ENCODE measurements around the gene CLEC2L. TPM values are rescaled to one million over a fixed set of nuclear protein-coding genes. Genes with fewer than 3 reads are reported as not detected.

The CLEC2L gene
- total and polyA plus RNA-seq, 4 donors = 0.05 TPM; not detected in 3

DNA sequence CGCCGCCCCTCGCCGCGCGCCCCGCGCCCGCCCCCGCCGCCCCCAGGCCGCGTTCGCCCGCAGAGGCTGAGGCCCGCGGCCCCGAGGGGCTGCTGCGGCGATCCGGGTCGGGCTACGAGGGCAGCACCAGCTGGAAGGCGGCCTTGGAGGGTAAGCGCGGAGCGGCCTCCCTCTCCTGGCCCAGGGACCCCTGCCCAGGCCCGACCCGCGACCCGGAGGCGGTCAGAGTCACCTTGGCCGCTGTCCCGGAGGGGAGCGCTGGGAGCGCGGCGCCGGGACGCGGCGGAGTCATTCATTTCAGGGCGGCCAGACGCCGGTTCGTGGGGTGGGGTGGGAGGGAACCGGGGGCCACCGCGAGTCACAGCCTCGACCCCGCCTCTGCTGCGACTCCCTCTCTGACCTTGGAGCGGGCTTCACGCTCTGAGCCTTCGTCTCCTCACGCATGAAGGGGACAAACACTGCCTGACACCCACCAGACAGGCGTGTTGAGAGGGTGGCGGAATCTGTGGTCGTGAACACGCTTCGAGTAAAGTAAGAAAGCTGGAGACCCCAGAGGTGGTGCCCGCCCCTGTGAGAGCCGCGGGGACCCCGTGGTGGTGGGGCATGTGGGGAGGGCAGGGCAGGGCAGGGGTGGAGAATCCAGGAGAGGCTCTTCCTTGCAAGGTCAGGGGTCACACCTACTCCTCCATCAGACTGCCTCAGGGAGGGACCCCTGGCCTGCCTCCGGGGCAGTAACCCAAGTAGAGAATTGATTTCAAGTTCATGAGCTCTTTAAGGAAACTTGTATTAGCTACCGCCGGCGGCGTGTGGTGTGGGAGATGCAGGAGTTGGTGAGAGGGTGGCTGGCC, 707 bp downstream of the CLEC2L start:
- no peak overlapping the region for H3K27ac ChIP-seq (ENCODE audit: low read depth in 1 of 2, low read length in 2 of 2)
- H3K4me3 ChIP-seq (ENCODE audit: low read depth in 1 of 3, low read length in 3 of 3) = peak overlapping the region in 1 of 3 donors; percentile 36
- no peak overlapping the region for H3K9ac ChIP-seq (ENCODE audit: low read depth in 1 of 2, low read length in 2 of 2)
- H3K4me1 ChIP-seq (ENCODE audit: control insufficient read depth in 4 of 4, insufficient read depth in 4 of 4, low read length in 3 of 4) = peaks cover 0 to 2% (median 0%) of the 10 kb centered on the region in 4 donors
- H3K36me3 ChIP-seq (ENCODE audit: control insufficient read depth in 4 of 4, insufficient read depth in 3 of 4, low read depth in 1 of 4, low read length in 3 of 4) = no peaks in the 10 kb centered on the region
- DNase-seq (ENCODE audit: low spot score) = no peak
- peaks cover 0 to 7% (median 2%) of the 10 kb centered on the region in 4 donors for H3K27me3 ChIP-seq (ENCODE audit: control insufficient read depth in 4 of 4, insufficient read depth in 4 of 4, low read length in 3 of 4)
- no peaks in the 10 kb centered on the region for H3K9me3 ChIP-seq (ENCODE audit: control insufficient read depth in 4 of 4, low read length in 3 of 4)
- WGBS = 19% methylated on average over 70 of the region's 70 CpGs
- TF ChIP-seq FOXA2 (IDR thresholded peaks at IDR 0.05) (no peak), HNF4G (IDR thresholded peaks at IDR 0.05) (no peak), JUND (IDR thresholded peaks at IDR 0.05) (no peak), EGR1 (IDR thresholded peaks at IDR 0.05; ENCODE audit: low read depth in 2 of 2) (no peak), SP1 (IDR thresholded peaks at IDR 0.05) (no peak)
- TF ChIP-seq, protein P1, sequence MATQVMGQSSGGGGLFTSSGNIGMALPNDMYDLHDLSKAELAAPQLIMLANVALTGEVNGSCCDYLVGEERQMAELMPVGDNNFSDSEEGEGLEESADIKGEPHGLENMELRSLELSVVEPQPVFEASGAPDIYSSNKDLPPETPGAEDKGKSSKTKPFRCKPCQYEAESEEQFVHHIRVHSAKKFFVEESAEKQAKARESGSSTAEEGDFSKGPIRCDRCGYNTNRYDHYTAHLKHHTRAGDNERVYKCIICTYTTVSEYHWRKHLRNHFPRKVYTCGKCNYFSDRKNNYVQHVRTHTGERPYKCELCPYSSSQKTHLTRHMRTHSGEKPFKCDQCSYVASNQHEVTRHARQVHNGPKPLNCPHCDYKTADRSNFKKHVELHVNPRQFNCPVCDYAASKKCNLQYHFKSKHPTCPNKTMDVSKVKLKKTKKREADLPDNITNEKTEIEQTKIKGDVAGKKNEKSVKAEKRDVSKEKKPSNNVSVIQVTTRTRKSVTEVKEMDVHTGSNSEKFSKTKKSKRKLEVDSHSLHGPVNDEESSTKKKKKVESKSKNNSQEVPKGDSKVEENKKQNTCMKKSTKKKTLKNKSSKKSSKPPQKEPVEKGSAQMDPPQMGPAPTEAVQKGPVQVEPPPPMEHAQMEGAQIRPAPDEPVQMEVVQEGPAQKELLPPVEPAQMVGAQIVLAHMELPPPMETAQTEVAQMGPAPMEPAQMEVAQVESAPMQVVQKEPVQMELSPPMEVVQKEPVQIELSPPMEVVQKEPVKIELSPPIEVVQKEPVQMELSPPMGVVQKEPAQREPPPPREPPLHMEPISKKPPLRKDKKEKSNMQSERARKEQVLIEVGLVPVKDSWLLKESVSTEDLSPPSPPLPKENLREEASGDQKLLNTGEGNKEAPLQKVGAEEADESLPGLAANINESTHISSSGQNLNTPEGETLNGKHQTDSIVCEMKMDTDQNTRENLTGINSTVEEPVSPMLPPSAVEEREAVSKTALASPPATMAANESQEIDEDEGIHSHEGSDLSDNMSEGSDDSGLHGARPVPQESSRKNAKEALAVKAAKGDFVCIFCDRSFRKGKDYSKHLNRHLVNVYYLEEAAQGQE (IDR thresholded peaks at IDR 0.05) = no peak

DNA sequence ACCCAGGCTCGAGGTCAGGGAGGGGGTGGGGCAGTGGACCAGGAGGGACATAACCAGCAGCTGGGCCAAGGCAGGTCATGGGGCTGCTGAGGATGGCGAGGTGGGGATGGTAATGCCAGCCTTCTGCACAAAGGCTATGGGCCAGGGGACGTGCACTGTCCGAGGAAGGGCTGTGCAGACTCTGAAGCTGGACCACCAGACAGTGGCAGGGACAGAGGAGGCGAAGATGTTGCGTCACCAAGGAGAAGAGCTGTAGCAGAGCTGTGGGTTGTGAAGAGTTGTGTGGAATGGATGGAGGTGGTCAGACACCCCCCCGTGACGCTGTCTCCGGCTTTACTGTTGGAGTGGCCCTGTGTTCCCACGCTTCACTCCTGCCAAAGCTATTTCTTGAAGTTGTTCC, 1.8 kb downstream of the CLEC2L start:
- Histone ChIP-seq H3K36me3 (ENCODE audit: control insufficient read depth in 4 of 4, insufficient read depth in 3 of 4, low read depth in 1 of 4, low read length in 3 of 4) (no peaks in the 10 kb centered on the region), H3K9ac (ENCODE audit: low read depth in 1 of 2, low read length in 2 of 2) (no peak overlapping the region), H3K4me3 (ENCODE audit: low read depth in 1 of 3, low read length in 3 of 3) (no peak overlapping the region), H3K27me3 (ENCODE audit: control insufficient read depth in 4 of 4, insufficient read depth in 4 of 4, low read length in 3 of 4) (peaks cover 0 to 7% (median 2%) of the 10 kb centered on the region in 4 donors), H3K9me3 (ENCODE audit: control insufficient read depth in 4 of 4, low read length in 3 of 4) (no peaks in the 10 kb centered on the region), H3K4me1 (ENCODE audit: control insufficient read depth in 4 of 4, insufficient read depth in 4 of 4, low read length in 3 of 4) (peaks cover 0 to 2% (median 0%) of the 10 kb centered on the region in 4 donors), H3K27ac (ENCODE audit: low read depth in 1 of 2, low read length in 2 of 2) (no peak overlapping the region)
- TF ChIP-seq RXRA (IDR thresholded peaks at IDR 0.05) = no peak
- TF ChIP-seq SP1 (IDR thresholded peaks at IDR 0.05) = no peak
- TF ChIP-seq YY1 (IDR thresholded peaks at IDR 0.05) = no peak
- TF ChIP-seq, protein P2, sequence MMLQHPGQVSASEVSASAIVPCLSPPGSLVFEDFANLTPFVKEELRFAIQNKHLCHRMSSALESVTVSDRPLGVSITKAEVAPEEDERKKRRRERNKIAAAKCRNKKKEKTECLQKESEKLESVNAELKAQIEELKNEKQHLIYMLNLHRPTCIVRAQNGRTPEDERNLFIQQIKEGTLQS (IDR thresholded peaks at IDR 0.05) = no peak
- TF ChIP-seq FOXA2 (IDR thresholded peaks at IDR 0.05) = no peak
- TF ChIP-seq, protein P3, sequence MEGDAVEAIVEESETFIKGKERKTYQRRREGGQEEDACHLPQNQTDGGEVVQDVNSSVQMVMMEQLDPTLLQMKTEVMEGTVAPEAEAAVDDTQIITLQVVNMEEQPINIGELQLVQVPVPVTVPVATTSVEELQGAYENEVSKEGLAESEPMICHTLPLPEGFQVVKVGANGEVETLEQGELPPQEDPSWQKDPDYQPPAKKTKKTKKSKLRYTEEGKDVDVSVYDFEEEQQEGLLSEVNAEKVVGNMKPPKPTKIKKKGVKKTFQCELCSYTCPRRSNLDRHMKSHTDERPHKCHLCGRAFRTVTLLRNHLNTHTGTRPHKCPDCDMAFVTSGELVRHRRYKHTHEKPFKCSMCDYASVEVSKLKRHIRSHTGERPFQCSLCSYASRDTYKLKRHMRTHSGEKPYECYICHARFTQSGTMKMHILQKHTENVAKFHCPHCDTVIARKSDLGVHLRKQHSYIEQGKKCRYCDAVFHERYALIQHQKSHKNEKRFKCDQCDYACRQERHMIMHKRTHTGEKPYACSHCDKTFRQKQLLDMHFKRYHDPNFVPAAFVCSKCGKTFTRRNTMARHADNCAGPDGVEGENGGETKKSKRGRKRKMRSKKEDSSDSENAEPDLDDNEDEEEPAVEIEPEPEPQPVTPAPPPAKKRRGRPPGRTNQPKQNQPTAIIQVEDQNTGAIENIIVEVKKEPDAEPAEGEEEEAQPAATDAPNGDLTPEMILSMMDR (IDR thresholded peaks at IDR 0.05; ENCODE audit: low read depth, low read length, missing input control) = no peak
- TF ChIP-seq EGR1 (IDR thresholded peaks at IDR 0.05; ENCODE audit: low read depth in 2 of 2) = no peak
- TF ChIP-seq, protein P1 (IDR thresholded peaks at IDR 0.05) = no peak
- no peak for TF ChIP-seq FOXA1 (IDR thresholded peaks at IDR 0.05)
- TF ChIP-seq, protein P4, sequence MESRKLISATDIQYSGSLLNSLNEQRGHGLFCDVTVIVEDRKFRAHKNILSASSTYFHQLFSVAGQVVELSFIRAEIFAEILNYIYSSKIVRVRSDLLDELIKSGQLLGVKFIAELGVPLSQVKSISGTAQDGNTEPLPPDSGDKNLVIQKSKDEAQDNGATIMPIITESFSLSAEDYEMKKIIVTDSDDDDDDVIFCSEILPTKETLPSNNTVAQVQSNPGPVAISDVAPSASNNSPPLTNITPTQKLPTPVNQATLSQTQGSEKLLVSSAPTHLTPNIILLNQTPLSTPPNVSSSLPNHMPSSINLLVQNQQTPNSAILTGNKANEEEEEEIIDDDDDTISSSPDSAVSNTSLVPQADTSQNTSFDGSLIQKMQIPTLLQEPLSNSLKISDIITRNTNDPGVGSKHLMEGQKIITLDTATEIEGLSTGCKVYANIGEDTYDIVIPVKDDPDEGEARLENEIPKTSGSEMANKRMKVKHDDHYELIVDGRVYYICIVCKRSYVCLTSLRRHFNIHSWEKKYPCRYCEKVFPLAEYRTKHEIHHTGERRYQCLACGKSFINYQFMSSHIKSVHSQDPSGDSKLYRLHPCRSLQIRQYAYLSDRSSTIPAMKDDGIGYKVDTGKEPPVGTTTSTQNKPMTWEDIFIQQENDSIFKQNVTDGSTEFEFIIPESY (IDR thresholded peaks at IDR 0.05) = no peak
- TF ChIP-seq HNF4G (IDR thresholded peaks at IDR 0.05) = no peak
- TF ChIP-seq TAF1 (conservative IDR thresholded peaks at IDR 0.05) = no peak
- no peak for TF ChIP-seq RAD21 (IDR thresholded peaks at IDR 0.05)
- no peak for TF ChIP-seq NR2F2 (IDR thresholded peaks at IDR 0.05)
- no peak for TF ChIP-seq GABPA (IDR thresholded peaks at IDR 0.05 in 1 of 2, conservative IDR thresholded peaks at IDR 0.05 in 1 of 2)
- TF ChIP-seq, protein P5, sequence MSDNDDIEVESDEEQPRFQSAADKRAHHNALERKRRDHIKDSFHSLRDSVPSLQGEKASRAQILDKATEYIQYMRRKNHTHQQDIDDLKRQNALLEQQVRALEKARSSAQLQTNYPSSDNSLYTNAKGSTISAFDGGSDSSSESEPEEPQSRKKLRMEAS (IDR thresholded peaks at IDR 0.05) = no peak
- no peak for TF ChIP-seq JUND (IDR thresholded peaks at IDR 0.05)
- TF ChIP-seq HNF4A (conservative IDR thresholded peaks at IDR 0.05) = no peak
- 91% methylated on average over 10 of the region's 10 CpGs for WGBS
- no peak for DNase-seq (ENCODE audit: low spot score)

All from liver (tissue), 9 donors.